Measurements from ENCODE around the gene DIAPH2. TPM values are rescaled to one million over a fixed set of nuclear protein-coding genes. Genes with fewer than 3 reads are reported as not detected.

The DIAPH2 gene
- total and polyA plus RNA-seq, 10 donors, result 2.5 to 32.1 (median 17.7) TPM

DNA sequence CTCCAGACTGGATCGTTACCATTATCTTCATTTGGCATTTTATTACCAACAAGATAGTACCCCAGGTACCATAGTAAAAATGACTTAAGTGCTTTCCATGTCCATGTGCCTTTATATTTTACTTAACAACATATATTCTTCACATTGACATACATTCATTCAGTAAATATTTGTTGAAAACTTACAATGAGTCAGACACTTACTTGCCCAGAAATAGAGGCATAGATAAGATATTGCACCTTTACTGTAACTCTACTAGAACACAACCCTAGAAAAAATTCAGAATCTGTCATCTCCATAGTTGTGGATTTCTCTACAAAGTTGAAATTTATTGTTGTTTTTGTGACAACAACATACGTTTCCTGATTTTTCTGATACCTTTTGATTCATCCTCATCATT lies 839.7 kb downstream of the DIAPH2 start:
- no peaks in the 10 kb centered on the region for H3K36me3 ChIP-seq
- H3K27ac ChIP-seq, result no peak overlapping the region
- TF ChIP-seq CTCF (IDR thresholded peaks at IDR 0.05 in 8 of 11, conservative IDR thresholded peaks at IDR 0.05 in 3 of 11), result no peak
- TF ChIP-seq POLR2AphosphoS5 (IDR thresholded peaks at IDR 0.05), result no peak
- TF ChIP-seq POLR2A (IDR thresholded peaks at IDR 0.05), result no peak
- H3K27me3 ChIP-seq (replicated peaks in 1 of 7), result no peaks in the 10 kb centered on the region
- intact Hi-C loops (cut with DNase I; ENCODE audit: low total_unique reads), result no loop called here
- no peaks in the 10 kb centered on the region for H3K4me1 ChIP-seq
- H3K9me3 ChIP-seq, result peaks cover 0 to 6% (median 2%) of the 10 kb centered on the region in 8 donors
- H3K4me3 ChIP-seq, result no peak overlapping the region
- DNase-seq, result no peak
- 75 to 95% (median 90%) methylated on average over 2 of the region's 2 CpGs for WGBS, 5 donors

DNA sequence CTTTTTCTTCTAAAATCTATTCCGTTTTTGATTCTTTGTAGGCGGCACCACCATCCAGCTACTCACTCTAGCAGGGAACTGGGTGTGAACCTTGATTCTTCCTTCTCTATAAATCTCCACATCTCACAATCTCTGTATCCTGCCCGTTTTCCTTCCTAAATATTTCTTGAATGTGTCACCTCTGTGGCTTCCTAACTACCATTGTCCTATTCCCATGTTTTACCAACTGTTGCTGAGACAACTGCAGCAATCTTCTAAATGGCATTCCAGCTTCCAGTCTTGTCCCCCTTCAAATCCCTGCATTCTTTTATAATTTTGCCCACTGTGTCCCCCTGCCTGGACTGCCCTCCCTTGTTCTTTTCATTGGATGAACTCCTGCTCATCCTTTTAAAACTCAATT lies 840.4 kb downstream of the DIAPH2 start:
- peaks cover 2 to 12% (median 8%) of the 10 kb centered on the region in 8 donors for H3K9me3 ChIP-seq
- H3K4me3 ChIP-seq, result no peak overlapping the region
- no peaks in the 10 kb centered on the region for H3K4me1 ChIP-seq
- H3K36me3 ChIP-seq, result no peaks in the 10 kb centered on the region
- no peak overlapping the region for H3K27ac ChIP-seq
- intact Hi-C loops (cut with DNase I; ENCODE audit: low total_unique reads), result no loop called here
- no peak for TF ChIP-seq CTCF (IDR thresholded peaks at IDR 0.05 in 8 of 11, conservative IDR thresholded peaks at IDR 0.05 in 3 of 11)
- no peak for TF ChIP-seq POLR2AphosphoS5 (IDR thresholded peaks at IDR 0.05)
- TF ChIP-seq POLR2A (IDR thresholded peaks at IDR 0.05), result no peak
- WGBS, 5 donors, result 77 to 96% (median 77%) methylated on average over 3 of the region's 3 CpGs
- no peaks in the 10 kb centered on the region for H3K27me3 ChIP-seq (replicated peaks in 1 of 7)
- no peak for DNase-seq

GRCh38 chrX:97525981-97526380 lies 841.3 kb downstream of the DIAPH2 start:
- no peak for TF ChIP-seq CTCF (IDR thresholded peaks at IDR 0.05 in 8 of 11, conservative IDR thresholded peaks at IDR 0.05 in 3 of 11)
- no peak for TF ChIP-seq POLR2AphosphoS5 (IDR thresholded peaks at IDR 0.05)
- no peak for TF ChIP-seq POLR2A (IDR thresholded peaks at IDR 0.05)
- no peaks in the 10 kb centered on the region for H3K27me3 ChIP-seq (replicated peaks in 1 of 7)
- no peak overlapping the region for H3K4me3 ChIP-seq
- DNase-seq, result no peak
- intact Hi-C loops (cut with DNase I; ENCODE audit: low total_unique reads), result no loop called here
- H3K36me3 ChIP-seq, result no peaks in the 10 kb centered on the region
- peaks cover 6 to 22% (median 18%) of the 10 kb centered on the region in 8 donors for H3K9me3 ChIP-seq
- H3K4me1 ChIP-seq, result no peaks in the 10 kb centered on the region
- H3K27ac ChIP-seq, result no peak overlapping the region
- WGBS, 5 donors, result 60 to 97% (median 89%) methylated on average over 2 to 3 of the region's 3 CpGs

DNA sequence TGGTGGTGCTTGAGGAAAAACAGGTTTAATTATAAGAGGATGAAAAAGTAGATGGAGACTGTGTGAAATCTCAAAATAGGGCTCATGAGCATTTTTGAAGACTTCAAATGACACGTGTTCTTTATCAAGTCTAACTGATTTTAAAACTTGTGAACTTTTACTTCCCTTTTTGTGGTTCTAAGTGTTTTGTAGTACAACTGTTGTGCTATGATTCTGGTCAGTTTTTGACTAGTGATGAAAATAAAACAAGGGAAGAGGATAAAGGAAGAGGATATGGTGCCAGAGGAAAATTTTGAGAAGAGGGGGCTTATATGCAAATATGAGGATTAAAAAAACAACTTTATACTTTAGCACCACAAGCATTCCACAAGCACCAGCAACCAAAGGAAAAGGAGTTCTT lies 843.1 kb downstream of the DIAPH2 start:
- no peaks in the 10 kb centered on the region for H3K4me1 ChIP-seq
- H3K27me3 ChIP-seq (replicated peaks in 1 of 7), result no peaks in the 10 kb centered on the region
- H3K36me3 ChIP-seq, result no peaks in the 10 kb centered on the region
- no peak overlapping the region for H3K27ac ChIP-seq
- 26 to 49% (median 35%) methylated on average over 1 of the region's 1 CpG for WGBS, 5 donors
- peaks cover 8 to 28% (median 24%) of the 10 kb centered on the region in 8 donors for H3K9me3 ChIP-seq
- DNase-seq, result no peak
- H3K4me3 ChIP-seq, result no peak overlapping the region
- no peak for TF ChIP-seq POLR2AphosphoS5 (IDR thresholded peaks at IDR 0.05)
- no peak for TF ChIP-seq CTCF (IDR thresholded peaks at IDR 0.05 in 8 of 11, conservative IDR thresholded peaks at IDR 0.05 in 3 of 11)
- TF ChIP-seq POLR2A (IDR thresholded peaks at IDR 0.05), result no peak
- intact Hi-C loops (cut with DNase I; ENCODE audit: low total_unique reads), result no loop called here

Data from spleen (tissue), 11 donors.